Mucosa of stomach (tissue), 1 donor: ENCODE measurements around the gene HOXD10.

Experiments used
- H3K27me3 ChIP-seq: one replicate; pipeline ENCODE4 v1.7.0; 2013; ENCODE audit warnings: mild to moderate bottlenecking, low read length; ENCODE audit not compliant: control insufficient read depth, insufficient read depth
- H3K36me3 ChIP-seq: one replicate; pipeline ENCODE4 v1.7.0; 2013; ENCODE audit warnings: low read length; ENCODE audit not compliant: control insufficient read depth, insufficient read depth
- H3K4me1 ChIP-seq: one replicate; pipeline ENCODE4 v1.7.0; 2013; ENCODE audit warnings: mild to moderate bottlenecking, low read length; ENCODE audit not compliant: control insufficient read depth, insufficient read depth
- H3K4me3 ChIP-seq: one replicate; pipeline ENCODE4 v1.7.0; 2013; ENCODE audit warnings: low read length
- H3K9ac ChIP-seq: one replicate; pipeline ENCODE4 v1.7.0; 2013; ENCODE audit warnings: mild to moderate bottlenecking, low read length, moderate library complexity
- H3K9me3 ChIP-seq: one replicate; pipeline ENCODE4 v1.7.0; 2013; ENCODE audit warnings: mild to moderate bottlenecking, low read length, moderate library complexity; ENCODE audit not compliant: control insufficient read depth
- donor health status: Pancreatic carcinoma.

HOXD10 gene

DNA sequence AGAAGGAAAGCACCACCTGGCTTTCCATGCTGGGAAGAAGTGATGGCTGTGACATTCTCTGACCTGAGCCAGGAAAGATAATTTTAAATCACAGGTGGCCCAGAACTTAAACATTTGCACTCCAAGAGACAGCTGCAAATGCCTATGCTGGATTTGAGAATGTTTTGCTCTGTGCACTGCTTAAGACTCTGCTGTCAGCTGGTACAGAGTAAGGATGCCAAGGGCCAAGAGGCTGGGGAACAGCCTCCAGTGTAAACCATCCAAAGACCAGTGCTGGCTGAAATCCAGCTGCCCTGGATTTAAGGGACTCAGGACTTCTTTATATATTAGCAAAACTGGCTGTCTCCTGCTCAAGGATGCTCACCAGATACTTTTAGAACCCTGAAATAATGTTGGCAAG lies 16.8 kb downstream of the HOXD10 start:
- Histone ChIP-seq H3K4me3 (no peak overlapping the region), H3K9me3 (no peaks in the 10 kb centered on the region), H3K36me3 (no peaks in the 10 kb centered on the region), H3K27me3 (peaks cover 98% of the 10 kb centered on the region), H3K9ac (no peak overlapping the region), H3K4me1 (peaks cover 5% of the 10 kb centered on the region)

DNA sequence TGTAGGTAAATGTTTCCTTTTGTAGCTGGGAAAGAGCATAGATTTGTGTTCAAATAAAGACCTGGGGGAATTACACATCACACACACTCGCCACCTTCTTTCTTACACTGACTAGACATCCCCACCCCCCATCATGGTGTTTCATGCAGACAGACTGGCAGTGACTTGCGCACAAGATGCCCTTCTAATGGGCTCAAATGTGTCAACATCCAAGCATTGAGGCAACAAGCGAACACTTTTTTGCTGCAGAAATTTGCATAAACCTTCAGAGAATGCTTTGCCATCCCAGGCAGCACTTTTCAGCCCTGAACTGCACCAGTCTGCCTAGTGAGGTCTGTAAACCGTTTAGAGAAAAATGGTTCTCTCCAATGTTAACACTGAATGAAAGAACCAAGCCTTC lies 17.5 kb downstream of the HOXD10 start:
- Histone ChIP-seq H3K36me3 (no peaks in the 10 kb centered on the region), H3K27me3 (peaks cover 98% of the 10 kb centered on the region), H3K9ac (no peak overlapping the region), H3K9me3 (no peaks in the 10 kb centered on the region), H3K4me3 (no peak overlapping the region), H3K4me1 (peaks cover 5% of the 10 kb centered on the region)

DNA sequence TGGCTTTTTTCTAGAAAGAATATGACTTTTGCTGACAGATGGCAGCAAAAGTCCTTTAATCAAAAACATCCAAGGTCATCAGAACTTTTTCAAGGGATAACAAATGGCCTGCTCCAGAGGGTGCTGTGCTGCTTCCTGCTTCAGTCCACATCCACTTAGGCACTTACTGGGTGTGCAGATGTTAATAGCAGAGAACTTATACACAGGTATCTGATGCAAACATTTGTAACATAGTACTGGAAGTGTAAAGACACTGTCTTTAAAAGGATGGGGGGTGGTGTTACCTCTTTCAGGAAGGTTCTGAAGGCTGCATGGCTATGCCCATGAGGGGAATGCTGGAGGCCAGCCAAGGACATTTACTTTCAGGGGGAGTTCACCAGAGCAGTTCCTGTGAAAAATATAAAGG lies 18.5 kb downstream of the HOXD10 start:
- Histone ChIP-seq H3K9ac (no peak overlapping the region), H3K27me3 (peaks cover 97% of the 10 kb centered on the region), H3K4me3 (no peak overlapping the region), H3K9me3 (no peaks in the 10 kb centered on the region), H3K36me3 (no peaks in the 10 kb centered on the region), H3K4me1 (peaks cover 5% of the 10 kb centered on the region)

DNA sequence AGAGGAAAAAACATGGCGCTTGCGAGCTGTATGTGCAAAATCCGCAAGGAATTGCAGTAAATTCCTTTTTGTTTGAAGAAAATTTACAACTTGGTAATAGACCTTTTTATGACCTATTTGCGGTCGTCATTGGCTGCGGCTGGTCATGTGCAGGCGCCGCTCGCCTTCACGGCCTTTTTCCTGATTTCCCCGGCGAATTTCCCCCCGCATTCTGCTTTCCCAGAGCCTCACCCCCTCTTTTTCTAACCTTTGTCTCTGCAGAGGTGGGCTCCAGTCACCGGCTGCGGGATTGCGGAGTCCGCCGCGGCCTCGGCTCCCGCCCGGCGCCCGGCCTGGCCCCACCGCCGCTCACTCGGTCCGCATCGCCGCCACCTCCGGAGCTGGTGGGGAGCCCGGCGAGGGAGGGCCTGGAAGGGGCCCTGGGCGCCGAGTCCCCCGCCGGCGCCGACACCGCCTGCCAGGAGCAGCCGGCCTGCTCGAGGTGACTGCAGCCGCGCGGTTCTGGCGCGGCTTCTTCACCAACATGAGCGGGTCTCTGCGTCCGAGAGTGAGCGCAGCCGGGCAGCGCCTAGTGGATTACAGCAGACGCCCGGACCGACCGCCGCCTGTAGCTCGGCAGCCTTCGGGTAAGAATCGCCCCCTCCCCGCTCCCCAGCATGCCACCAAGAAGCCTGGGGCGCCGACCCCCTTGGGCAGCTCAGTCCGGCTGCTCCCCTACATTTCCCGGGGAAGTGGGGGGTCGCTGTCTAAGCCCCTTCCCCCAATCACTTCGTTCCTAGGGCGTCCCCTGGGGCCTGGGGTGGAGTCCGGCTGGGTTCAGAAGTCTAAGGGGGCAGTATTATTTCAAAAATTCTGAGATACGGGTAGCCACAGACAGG lies 20.0 kb downstream of the HOXD10 start:
- Histone ChIP-seq H3K4me3 (peak overlapping the region; percentile 40), H3K36me3 (no peaks in the 10 kb centered on the region), H3K27me3 (peaks cover 97% of the 10 kb centered on the region), H3K9ac (no peak overlapping the region), H3K4me1 (peaks cover 13% of the 10 kb centered on the region), H3K9me3 (no peaks in the 10 kb centered on the region)

DNA sequence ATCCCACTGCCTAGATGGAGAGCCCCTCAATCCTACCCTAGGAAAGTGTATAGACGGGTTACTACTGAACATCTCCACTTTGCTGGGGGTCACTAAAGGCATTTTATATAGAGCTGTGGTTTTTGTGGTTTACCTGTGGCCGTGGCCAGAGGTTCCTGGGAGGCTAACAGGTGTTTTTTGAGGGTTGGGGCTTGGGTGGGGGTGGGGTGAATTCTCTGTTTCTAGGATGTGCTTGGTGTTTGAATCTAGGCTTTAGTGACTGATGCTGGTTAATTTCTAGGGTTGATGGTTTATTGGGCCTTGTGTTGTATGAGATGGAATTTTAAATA lies 20.6 kb downstream of the HOXD10 start:
- peaks cover 13% of the 10 kb centered on the region for H3K4me1 ChIP-seq
- H3K27me3 ChIP-seq = peaks cover 98% of the 10 kb centered on the region
- H3K36me3 ChIP-seq = no peaks in the 10 kb centered on the region
- no peaks in the 10 kb centered on the region for H3K9me3 ChIP-seq
- H3K4me3 ChIP-seq = no peak overlapping the region
- no peak overlapping the region for H3K9ac ChIP-seq

DNA sequence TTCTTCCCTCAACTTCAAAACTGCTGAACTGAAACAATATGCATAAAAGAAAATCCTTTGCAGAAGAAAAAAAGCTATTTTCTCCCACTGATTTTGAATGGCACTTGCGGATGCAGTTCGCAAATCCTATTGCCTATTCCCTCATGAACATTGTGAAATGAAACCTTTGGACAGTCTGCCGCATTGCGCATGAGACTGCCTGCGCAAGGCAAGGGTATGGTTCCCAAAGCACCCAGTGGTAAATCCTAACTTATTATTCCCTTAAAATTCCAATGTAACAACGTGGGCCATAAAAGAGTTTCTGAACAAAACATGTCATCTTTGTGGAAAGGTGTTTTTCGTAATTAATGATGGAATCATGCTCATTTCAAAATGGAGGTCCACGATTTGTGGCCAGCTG lies 21.3 kb downstream of the HOXD10 start:
- Histone ChIP-seq H3K4me3 (no peak overlapping the region), H3K36me3 (no peaks in the 10 kb centered on the region), H3K4me1 (peaks cover 13% of the 10 kb centered on the region), H3K9ac (no peak overlapping the region), H3K9me3 (no peaks in the 10 kb centered on the region), H3K27me3 (peaks cover 98% of the 10 kb centered on the region)

DNA sequence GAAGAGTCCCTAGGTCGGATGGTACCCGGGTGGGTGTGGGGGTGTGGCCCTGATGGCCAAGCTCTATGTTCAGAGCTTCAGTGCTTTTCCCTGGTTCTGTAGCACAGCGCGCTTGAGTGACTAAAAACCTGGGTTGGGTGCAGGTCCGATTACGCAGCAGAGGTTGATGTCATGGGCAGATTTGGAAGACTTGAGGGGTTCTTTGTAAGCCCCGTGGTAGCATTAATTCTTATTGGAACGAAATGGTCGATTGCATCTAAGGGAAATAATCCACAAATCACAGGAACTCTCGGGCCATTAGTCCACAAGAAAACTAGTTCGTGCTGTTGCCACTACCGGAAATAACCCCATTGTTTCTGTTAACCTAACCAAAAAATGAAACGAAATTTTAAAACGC lies 21.9 kb downstream of the HOXD10 start:
- H3K4me1 ChIP-seq = peaks cover 13% of the 10 kb centered on the region
- no peak overlapping the region for H3K4me3 ChIP-seq
- H3K27me3 ChIP-seq = peaks cover 98% of the 10 kb centered on the region
- H3K36me3 ChIP-seq = no peaks in the 10 kb centered on the region
- H3K9me3 ChIP-seq = no peaks in the 10 kb centered on the region
- H3K9ac ChIP-seq = no peak overlapping the region

DNA sequence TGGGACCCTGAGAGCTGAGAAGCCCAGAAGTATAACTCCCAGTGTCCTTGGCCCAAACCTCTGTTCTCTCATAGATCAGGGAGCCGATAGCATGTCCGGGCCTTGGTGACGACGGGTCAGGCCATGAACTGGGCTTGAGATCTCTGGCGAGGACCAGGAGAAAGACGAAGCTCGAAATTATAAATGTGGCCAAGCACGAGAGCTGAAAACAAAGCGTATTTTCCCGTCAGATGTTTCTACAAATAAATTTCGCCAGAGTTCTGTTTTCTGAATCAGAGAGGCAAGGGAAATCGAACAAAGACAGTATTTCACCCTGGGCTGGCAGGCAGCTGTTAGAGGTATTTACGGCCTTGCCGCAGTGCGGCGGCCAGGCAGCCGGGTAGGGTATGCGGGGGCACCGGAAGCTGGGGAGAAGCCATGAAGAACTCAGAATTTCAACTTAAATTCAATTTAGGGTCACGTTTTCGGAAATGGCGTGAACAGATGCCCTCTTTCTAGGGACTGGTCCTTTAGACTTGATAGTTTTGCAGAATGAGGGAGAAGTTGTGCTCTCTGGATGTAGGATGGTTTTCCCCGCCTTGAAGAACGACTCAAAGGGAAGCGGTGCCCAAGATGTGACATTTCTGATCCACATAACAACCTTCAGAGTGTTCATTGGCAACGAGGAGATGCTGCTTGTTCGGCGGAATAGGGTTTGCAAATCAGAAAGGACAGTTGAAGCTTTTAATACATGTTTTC lies 22.5 kb downstream of the HOXD10 start:
- Histone ChIP-seq H3K4me1 (peaks cover 13% of the 10 kb centered on the region), H3K9me3 (no peaks in the 10 kb centered on the region), H3K9ac (no peak overlapping the region), H3K4me3 (no peak overlapping the region), H3K36me3 (no peaks in the 10 kb centered on the region), H3K27me3 (peaks cover 93% of the 10 kb centered on the region)

DNA sequence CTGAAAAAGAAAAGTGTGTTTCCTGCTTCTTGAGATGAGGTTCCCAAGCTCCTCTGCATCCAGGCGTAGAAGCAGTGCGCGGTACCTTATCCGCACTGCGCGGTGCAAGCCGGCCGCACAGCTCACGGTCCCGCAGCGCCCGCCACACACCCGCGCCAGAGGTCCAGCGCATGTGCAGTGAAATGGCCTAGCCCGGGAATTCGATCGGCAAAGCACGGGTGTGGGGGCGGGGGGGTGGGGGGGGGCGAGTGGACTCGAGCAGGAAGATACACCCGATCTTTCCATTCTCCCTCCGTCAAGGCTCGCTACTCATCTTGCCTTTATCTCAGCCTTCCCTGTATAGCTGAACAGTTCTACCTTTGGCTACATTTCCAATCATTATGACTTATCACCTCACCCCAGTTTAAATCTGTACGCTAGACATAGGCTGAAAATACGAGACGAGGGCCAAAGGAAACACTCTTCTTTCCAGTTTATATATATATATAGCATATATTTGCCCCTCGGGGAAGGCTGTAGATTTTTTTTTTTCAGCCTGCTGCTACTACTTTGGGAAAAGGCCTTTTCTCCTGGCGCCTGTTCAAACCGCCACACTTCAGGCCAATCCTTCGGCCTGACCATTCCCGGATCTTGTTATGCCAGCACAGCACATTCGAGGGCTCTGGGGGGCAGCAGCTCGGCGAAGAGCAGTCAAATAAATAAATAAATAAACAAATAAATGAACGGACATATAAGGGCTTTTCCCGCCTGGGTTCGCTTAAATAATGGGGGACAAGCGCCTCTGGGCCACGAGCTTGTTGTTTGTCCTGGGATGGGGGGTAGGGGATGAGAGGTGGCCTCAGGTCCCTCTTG lies 23.3 kb downstream of the HOXD10 start:
- Histone ChIP-seq H3K36me3 (no peaks in the 10 kb centered on the region), H3K9me3 (no peaks in the 10 kb centered on the region), H3K9ac (no peak overlapping the region), H3K4me1 (peaks cover 13% of the 10 kb centered on the region), H3K4me3 (no peak overlapping the region), H3K27me3 (peaks cover 91% of the 10 kb centered on the region)

DNA sequence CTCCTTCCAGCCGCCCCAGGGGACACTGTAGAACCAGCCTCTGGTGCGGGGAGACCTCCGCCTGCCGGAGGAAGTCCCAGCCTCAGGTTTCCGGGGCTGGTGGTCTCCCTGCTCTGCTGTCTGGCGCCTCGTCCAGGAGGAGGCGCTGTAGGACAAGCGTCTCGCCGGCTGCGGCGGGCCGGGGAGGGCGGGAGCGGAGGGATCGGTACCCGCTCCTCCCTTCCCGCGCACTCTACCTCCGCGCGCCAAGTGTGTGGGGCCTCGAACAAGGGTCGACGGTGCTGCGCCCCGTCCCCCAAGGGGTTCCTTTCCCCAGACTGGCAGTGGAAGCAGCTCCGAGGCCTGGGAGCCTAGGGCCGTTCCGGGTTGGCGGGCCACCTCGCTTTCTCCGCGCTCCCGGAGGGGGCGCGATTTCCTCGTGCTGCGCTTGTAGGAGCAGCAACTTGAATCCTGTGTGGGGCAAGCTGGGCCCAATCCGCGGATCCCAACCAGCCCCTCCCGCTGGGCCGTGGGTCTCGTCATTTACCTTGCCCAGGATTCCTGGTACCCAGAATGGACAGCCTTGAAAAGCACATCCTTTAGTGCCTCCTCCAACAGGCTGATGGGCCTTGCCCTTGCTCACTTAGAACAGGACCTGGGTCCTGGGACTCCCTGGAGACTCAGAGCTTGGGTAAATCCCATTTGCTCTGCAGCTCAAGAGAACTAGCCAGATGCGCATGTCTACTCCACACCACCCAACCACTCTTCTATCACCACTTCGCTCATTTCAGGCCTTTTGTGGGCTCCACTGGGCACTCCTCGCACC lies 24.1 kb downstream of the HOXD10 start:
- Histone ChIP-seq H3K4me3 (no peak overlapping the region), H3K9me3 (no peaks in the 10 kb centered on the region), H3K36me3 (no peaks in the 10 kb centered on the region), H3K27me3 (peaks cover 89% of the 10 kb centered on the region), H3K4me1 (peaks cover 13% of the 10 kb centered on the region), H3K9ac (peak overlapping the region; percentile 25)

DNA sequence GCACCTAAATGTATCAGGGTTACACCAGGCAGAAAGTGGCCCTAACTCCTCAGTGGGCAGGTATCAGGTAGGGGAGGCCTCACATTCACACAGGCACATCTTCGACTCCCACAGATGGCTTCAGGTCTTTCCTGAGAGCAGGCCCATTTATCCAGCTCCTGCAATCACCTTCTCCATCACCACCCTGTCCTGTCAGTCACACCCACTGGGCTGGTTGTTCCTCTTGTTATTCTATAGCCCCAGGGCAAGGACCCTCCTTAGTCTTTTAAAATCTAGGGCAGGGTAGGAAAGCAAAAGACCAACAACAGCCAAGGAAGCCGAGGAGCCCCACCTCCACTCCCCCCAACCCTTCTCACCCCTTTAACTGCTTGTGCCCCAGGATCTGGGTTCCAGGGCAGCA lies 25.7 kb downstream of the HOXD10 start:
- Histone ChIP-seq H3K4me1 (peaks cover 8% of the 10 kb centered on the region), H3K36me3 (no peaks in the 10 kb centered on the region), H3K4me3 (no peak overlapping the region), H3K27me3 (peaks cover 89% of the 10 kb centered on the region), H3K9ac (no peak overlapping the region), H3K9me3 (no peaks in the 10 kb centered on the region)
